H9 (cell line): Measurements from ENCODE around the gene ABHD5. TPM values are rescaled to one million over a fixed set of nuclear protein-coding genes. Genes with fewer than 3 reads are reported as not detected.

Experiments used
- DNase-seq: peaks from one replicate; pipeline ENCODE4 v3.0.0-alpha.2; 2017
- H2AFZ ChIP-seq: one replicate; pipeline ENCODE4 v1.6.1; 2013; ENCODE audit warnings: mild to moderate bottlenecking, low read length, control low read depth, moderate library complexity
- H2AK5ac ChIP-seq: 2 replicates; pipeline ENCODE4 v1.6.1; 2013; ENCODE audit warnings: low read length, control low read depth, mixed read lengths; ENCODE audit not compliant: insufficient read length
- H2BK120ac ChIP-seq: one replicate; pipeline ENCODE4 v1.6.1; 2013; ENCODE audit warnings: low read depth, mild to moderate bottlenecking, low read length, control low read depth, inconsistent platforms; ENCODE audit not compliant: poor library complexity, severe bottlenecking
- H2BK12ac ChIP-seq: 2 replicates; pipeline ENCODE4 v1.6.1; 2013; ENCODE audit warnings: low read length, control low read depth, mixed read lengths, low read depth; ENCODE audit not compliant: insufficient read length
- H2BK15ac ChIP-seq: 2 replicates; pipeline ENCODE4 v1.6.1; 2013; ENCODE audit warnings: low read depth, low read length, control low read depth
- H2BK20ac ChIP-seq: one replicate; pipeline ENCODE4 v1.6.1; 2013; ENCODE audit warnings: low read depth, mild to moderate bottlenecking, low read length, control low read depth, inconsistent platforms; ENCODE audit not compliant: poor library complexity, severe bottlenecking
- H2BK5ac ChIP-seq: 2 replicates; pipeline ENCODE4 v1.6.1; 2013; ENCODE audit warnings: low read length, control low read depth, mixed read lengths; ENCODE audit not compliant: insufficient read length
- H3K14ac ChIP-seq: 2 replicates; pipeline ENCODE4 v1.6.1; 2013; ENCODE audit warnings: low read length, control low read depth; ENCODE audit not compliant: insufficient read depth
- H3K18ac ChIP-seq: 2 replicates; pipeline ENCODE4 v1.6.1; 2013; ENCODE audit warnings: low read depth, mild to moderate bottlenecking, mixed read lengths, low read length, control low read depth; ENCODE audit not compliant: insufficient read length
- H3K23ac ChIP-seq: 2 replicates; pipeline ENCODE4 v1.6.1; 2013; ENCODE audit warnings: low read length, control low read depth, mixed read lengths, low read depth; ENCODE audit not compliant: insufficient read length
- H3K23me2 ChIP-seq: 2 replicates; pipeline ENCODE4 v1.6.1; 2013; ENCODE audit warnings: low read depth, mild to moderate bottlenecking, mixed read lengths, low read length, control low read depth; ENCODE audit not compliant: insufficient read length, poor library complexity, severe bottlenecking
- H3K27ac ChIP-seq: 2 replicates; pipeline ENCODE4 v1.5.1; 2013; ENCODE audit warnings: low read length, control low read depth, mixed read lengths, low read depth; ENCODE audit not compliant: insufficient read length
- H3K27me3 ChIP-seq: 2 replicates; pipeline ENCODE4 v1.6.1; 2013; ENCODE audit warnings: low read length, control low read depth, inconsistent platforms; ENCODE audit not compliant: insufficient read depth
- H3K4ac ChIP-seq: 2 replicates; pipeline ENCODE4 v1.6.1; 2013; ENCODE audit warnings: low read depth, mild to moderate bottlenecking, control low read depth, inconsistent platforms, low read length, moderate library complexity
- H3K4me1 ChIP-seq: 2 replicates; pipeline ENCODE4 v1.6.1; 2013; ENCODE audit warnings: low read length, control low read depth, inconsistent platforms; ENCODE audit not compliant: insufficient read depth
- H3K4me2 ChIP-seq: 2 replicates; pipeline ENCODE4 v1.6.1; 2013; ENCODE audit warnings: low read length, control low read depth, mixed read lengths; ENCODE audit not compliant: insufficient read length, insufficient read depth
- H3K56ac ChIP-seq: 2 replicates; pipeline ENCODE4 v1.6.1; 2013; ENCODE audit warnings: low read depth, mild to moderate bottlenecking, mixed read lengths, low read length, control low read depth; ENCODE audit not compliant: insufficient read length
- H3K79me1 ChIP-seq: 2 replicates; pipeline ENCODE4 v1.6.1; 2013; ENCODE audit warnings: low read depth, mild to moderate bottlenecking, moderate library complexity, low read length, control low read depth, inconsistent platforms; ENCODE audit not compliant: insufficient read depth, poor library complexity, severe bottlenecking
- H3K79me2 ChIP-seq: 2 replicates; pipeline ENCODE4 v1.6.1; 2013; ENCODE audit warnings: low read length, control low read depth, inconsistent platforms; ENCODE audit not compliant: insufficient read depth
- H3K9ac ChIP-seq: 2 replicates; pipeline ENCODE4 v1.6.1; 2013; ENCODE audit warnings: low read length, control low read depth, mixed read lengths; ENCODE audit not compliant: insufficient read length; ENCODE audit errors: extremely low read depth
- H3K9me3 ChIP-seq: one replicate; pipeline ENCODE4 v1.6.1; 2013; ENCODE audit warnings: low read depth, low read length, inconsistent platforms; ENCODE audit not compliant: control insufficient read depth
- H3T11ph ChIP-seq: one replicate; pipeline ENCODE4 v1.6.1; 2013; ENCODE audit warnings: mild to moderate bottlenecking, low read length, control low read depth, inconsistent platforms
- H4K20me1 ChIP-seq: one replicate; pipeline ENCODE4 v1.6.1; 2013; ENCODE audit not compliant: control insufficient read depth, insufficient read length, insufficient read depth
- H4K5ac ChIP-seq: 2 replicates; pipeline ENCODE4 v1.6.1; 2013; ENCODE audit warnings: low read depth, mild to moderate bottlenecking, mixed read lengths, low read length, control low read depth; ENCODE audit not compliant: insufficient read length
- H4K8ac ChIP-seq: replicated peaks from 2 replicates; pipeline ENCODE4 v1.6.1; 2013; ENCODE audit warnings: low read length, control low read depth, mixed read lengths, low read depth; ENCODE audit not compliant: insufficient read length
- H4K91ac ChIP-seq: 2 replicates; pipeline ENCODE4 v1.6.1; 2013; ENCODE audit warnings: low read depth, mild to moderate bottlenecking, moderate library complexity, mixed read lengths, low read length, control low read depth; ENCODE audit not compliant: insufficient read length
- H3K27ac Mint-ChIP-seq, 3 experiments: 2 replicates in 2 of 3; 3 replicates in 1 of 3; pipeline ENCODE4 v1.8.0; 2020 to 2021; ENCODE audit warnings: mixed read lengths in 3 of 3, mild to moderate bottlenecking in 1 of 3, moderate library complexity in 1 of 3
- H3K27me3 Mint-ChIP-seq: 2 replicates; pipeline ENCODE4 v1.8.0; 2021; ENCODE audit warnings: low read depth, mild to moderate bottlenecking, moderate library complexity, mixed read lengths
- H3K36me3 Mint-ChIP-seq, 3 experiments: 2 replicates in 2 of 3; 3 replicates in 1 of 3; pipeline ENCODE4 v1.8.0; 2020 to 2021; ENCODE audit warnings: low read depth in 3 of 3, mixed read lengths in 3 of 3; ENCODE audit not compliant: insufficient read depth in 1 of 3
- H3K4me1 Mint-ChIP-seq, 2 experiments: 2 replicates each; pipeline ENCODE4 v1.8.0; 2020; ENCODE audit warnings: mixed read lengths in 2 of 2
- H3K4me3 Mint-ChIP-seq, 2 experiments: 2 replicates in 1 of 2; 3 replicates in 1 of 2; pipeline ENCODE4 v1.8.0; 2020 to 2021; ENCODE audit warnings: mild to moderate bottlenecking in 2 of 2, mixed read lengths in 2 of 2, moderate library complexity in 1 of 2
- H3K9me3 Mint-ChIP-seq, 2 experiments: 2 replicates in 1 of 2; 3 replicates in 1 of 2; pipeline ENCODE4 v1.8.0; 2020; ENCODE audit warnings: mild to moderate bottlenecking in 2 of 2, mixed read lengths in 2 of 2, moderate library complexity in 1 of 2
- WGBS: extraction: QIAGEN DNeasy Blood & Tissue Kit; methylation state at CpG from one replicate; pipeline ENCODE4 v1.1.7; 2013; ENCODE audit warnings: missing lambda C conversion rate, low lambda C conversion rate, mixed read lengths; ENCODE audit not compliant: insufficient read length; ENCODE audit errors: extremely low coverage; 5-methylcytosine and 5-hydroxymethylcytosine counted together
- total RNA-seq: library from RNA; stranded (reverse); gene quantifications from 2 replicates; pipeline ENCODE4 v1.2.1, GENCODE V29; 2021
- TF ChIP-seq, protein P1 (sequence below): fragments of 200-600 bp; sonication (generic); conservative IDR thresholded peaks from 3 replicates; pipeline ENCODE4 v1.8.0; 2021; ENCODE audit warnings: antibody characterized with exemption, mild to moderate bottlenecking

Gene ABHD5
- total RNA-seq, 1 experiment from 2014 or later = 13.1 TPM

DNA sequence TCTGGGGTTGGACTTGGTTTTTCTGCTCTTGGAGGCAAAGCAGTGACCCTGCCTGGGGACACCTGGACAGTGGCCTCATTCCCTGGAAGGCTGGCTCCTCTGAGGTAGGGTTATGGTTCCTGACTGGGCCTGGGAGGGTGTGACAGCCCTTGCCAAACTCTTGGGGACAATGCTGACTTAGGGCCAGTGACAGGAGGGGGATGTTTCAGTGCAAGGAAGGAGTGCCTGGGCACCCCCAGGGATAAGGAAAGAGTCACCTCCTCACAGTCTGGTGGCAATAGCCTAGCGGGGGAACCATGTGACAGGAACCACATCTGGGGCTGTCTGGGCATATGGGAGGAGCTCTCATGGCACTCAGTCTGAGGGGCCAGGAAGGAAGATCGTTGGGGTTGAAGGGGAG is 91.8 kb downstream of the ABHD5 start:
- no peak overlapping the region for H3K27ac Mint-ChIP-seq
- H2BK20ac ChIP-seq = no peak overlapping the region
- no peaks in the 10 kb centered on the region for H3K27me3 ChIP-seq
- H3K4me1 Mint-ChIP-seq = no peaks in the 10 kb centered on the region
- peaks cover 2 to 3% of the 10 kb centered on the region in 2 experiments; a peak in 3 of 5 replicates for H3K9me3 Mint-ChIP-seq
- no peak for DNase-seq
- H3K18ac ChIP-seq = no peak overlapping the region
- H3K23ac ChIP-seq = no peak overlapping the region
- H3K79me2 ChIP-seq = no peaks in the 10 kb centered on the region
- H4K20me1 ChIP-seq = no peaks in the 10 kb centered on the region
- H3K27me3 Mint-ChIP-seq = peaks cover 12% of the 10 kb centered on the region
- H3K4me1 ChIP-seq = no peaks in the 10 kb centered on the region
- WGBS = no CpG with 5 or more reads among the region's 2 CpGs
- TF ChIP-seq, protein P1, sequence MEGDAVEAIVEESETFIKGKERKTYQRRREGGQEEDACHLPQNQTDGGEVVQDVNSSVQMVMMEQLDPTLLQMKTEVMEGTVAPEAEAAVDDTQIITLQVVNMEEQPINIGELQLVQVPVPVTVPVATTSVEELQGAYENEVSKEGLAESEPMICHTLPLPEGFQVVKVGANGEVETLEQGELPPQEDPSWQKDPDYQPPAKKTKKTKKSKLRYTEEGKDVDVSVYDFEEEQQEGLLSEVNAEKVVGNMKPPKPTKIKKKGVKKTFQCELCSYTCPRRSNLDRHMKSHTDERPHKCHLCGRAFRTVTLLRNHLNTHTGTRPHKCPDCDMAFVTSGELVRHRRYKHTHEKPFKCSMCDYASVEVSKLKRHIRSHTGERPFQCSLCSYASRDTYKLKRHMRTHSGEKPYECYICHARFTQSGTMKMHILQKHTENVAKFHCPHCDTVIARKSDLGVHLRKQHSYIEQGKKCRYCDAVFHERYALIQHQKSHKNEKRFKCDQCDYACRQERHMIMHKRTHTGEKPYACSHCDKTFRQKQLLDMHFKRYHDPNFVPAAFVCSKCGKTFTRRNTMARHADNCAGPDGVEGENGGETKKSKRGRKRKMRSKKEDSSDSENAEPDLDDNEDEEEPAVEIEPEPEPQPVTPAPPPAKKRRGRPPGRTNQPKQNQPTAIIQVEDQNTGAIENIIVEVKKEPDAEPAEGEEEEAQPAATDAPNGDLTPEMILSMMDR = no peak
- H3K79me1 ChIP-seq = no peaks in the 10 kb centered on the region
- H3K27ac ChIP-seq = no peak overlapping the region
- no peak overlapping the region for H3K4ac ChIP-seq
- no peak overlapping the region; the same call in 1 of the 2 replicates for H3K14ac ChIP-seq
- H3K9ac ChIP-seq = no peak overlapping the region
- H2BK15ac ChIP-seq = no peak overlapping the region
- no peak overlapping the region for H3T11ph ChIP-seq
- H4K5ac ChIP-seq = no peak overlapping the region
- H2AFZ ChIP-seq = no peak overlapping the region
- H3K23me2 ChIP-seq = no peaks in the 10 kb centered on the region
- H2BK12ac ChIP-seq = no peak overlapping the region
- H4K8ac ChIP-seq = no peak overlapping the region
- no peak overlapping the region for H4K91ac ChIP-seq
- H2BK5ac ChIP-seq = no peak overlapping the region
- no peak overlapping the region for H3K4me2 ChIP-seq
- H3K4me3 Mint-ChIP-seq = no peak overlapping the region
- H2BK120ac ChIP-seq = no peak overlapping the region
- no peaks in the 10 kb centered on the region for H3K36me3 Mint-ChIP-seq
- no peak overlapping the region for H2AK5ac ChIP-seq
- H3K56ac ChIP-seq = no peak overlapping the region
- H3K9me3 ChIP-seq = no peaks in the 10 kb centered on the region

Other genes with a start within 250 kb of the ABHD5 start
- 32.3 and 38.7 TPM in 2 replicates for gene ANO10, start 68.9 kb upstream of the ABHD5 start, total RNA-seq